Measurements from ENCODE around the gene FBXO2. TPM values are rescaled to one million over a fixed set of nuclear protein-coding genes. Genes with fewer than 3 reads are reported as not detected.

The FBXO2 gene
- 0.85 TPM for polyA plus RNA-seq (2013, experiment 1 of 2; ENCODE audit: insufficient read length)
- 1.6 TPM for polyA plus RNA-seq (2013, experiment 2 of 2; ENCODE audit: insufficient read length)

GRCh38 chr1:11654137-11654938 lies at the start of gene FBXO2, which contains the start of gene FBXO44:
FBXO2 (minus strand) TSS chr1:11654429; CDS start chr1:11654340, 89 bp downstream.
FBXO44 (plus strand) TSS chr1:11654877; CDS start chr1:11655836, 959 bp downstream.
- peak; percentile 11 for DNase-seq

GRCh38 chr1:11703357-11704193 lies 49.3 kb upstream of the FBXO2 start:
- no peak for DNase-seq

- no peak for DNase-seq
Observed at GRCh38 chr1:11701981-11702803, 48.0 kb upstream of the FBXO2 start.

GRCh38 chr1:11701551-11701961 lies 47.3 kb upstream of the FBXO2 start:
- no peak for DNase-seq

GRCh38 chr1:11700601-11701467 lies 46.6 kb upstream of the FBXO2 start:
- DNase-seq = peak; percentile 11

- DNase-seq = no peak
Observed at GRCh38 chr1:11697893-11698210, 43.6 kb upstream of the FBXO2 start.

- DNase-seq = no peak
Observed at GRCh38 chr1:11697188-11697892, 43.1 kb upstream of the FBXO2 start.

- no peak for DNase-seq
Observed at GRCh38 chr1:11695861-11696260, 41.6 kb upstream of the FBXO2 start.

- no peak for DNase-seq
Observed at GRCh38 chr1:11693917-11694316, 39.7 kb upstream of the FBXO2 start.

GRCh38 chr1:11693024-11693590 lies 38.9 kb upstream of the FBXO2 start:
- DNase-seq = peak; percentile 83

GRCh38 chr1:11691928-11692711 lies 37.9 kb upstream of the FBXO2 start:
- no peak for DNase-seq

- no peak for DNase-seq
Observed at GRCh38 chr1:11691302-11691914, 37.2 kb upstream of the FBXO2 start, which contains the start of gene DRAXIN. DRAXIN (plus strand) TSS chr1:11691710; CDS start chr1:11706259, 14,549 bp downstream.

- no peak for DNase-seq
Observed at GRCh38 chr1:11690397-11691301, 36.4 kb upstream of the FBXO2 start.

GRCh38 chr1:11688506-11688905 lies 34.3 kb upstream of the FBXO2 start:
- no peak for DNase-seq

- no peak for DNase-seq
Observed at GRCh38 chr1:11685210-11685752, 31.1 kb upstream of the FBXO2 start.

GRCh38 chr1:11684070-11684469 lies 29.8 kb upstream of the FBXO2 start:
- DNase-seq = no peak

GRCh38 chr1:11682799-11683198 lies 28.6 kb upstream of the FBXO2 start:
- no peak for DNase-seq
